ENCODE data around the gene ESPNL.

DNA sequence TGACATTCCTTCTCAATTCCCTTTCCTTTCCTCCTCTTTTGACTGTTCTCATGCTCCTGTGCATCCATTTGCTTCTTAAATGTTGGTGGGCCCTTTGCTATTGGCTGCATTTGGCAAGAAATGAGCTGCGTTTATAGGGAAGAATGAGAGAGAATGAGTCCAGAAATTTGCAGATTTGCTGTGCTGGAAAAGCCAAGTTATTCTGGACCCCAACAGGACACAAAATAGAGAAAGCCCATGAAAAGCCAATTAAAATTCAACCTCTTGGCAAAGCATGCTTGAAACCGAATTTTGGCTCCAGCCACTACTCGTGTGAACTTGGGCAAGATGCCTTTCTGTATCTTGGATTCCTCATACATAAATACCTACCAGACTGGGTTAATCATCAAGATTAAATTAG is 40.6 kb upstream of the ESPNL start:
- TF ChIP-seq GATA3 (IDR thresholded peaks at IDR 0.05; ENCODE audit: low read depth, low read length) (no peak), GATA2 (IDR thresholded peaks at IDR 0.05; ENCODE audit: low read depth, low read length) (no peak)
